NCI-H2107 (cell line): ENCODE data around the gene SNX25.
"Not testable (repeated sequence)": the region's sequence is repeated elsewhere in the genome, so short reads cannot be mapped to it uniquely, and the experiment has no call there.

ENCODE experiments used
- DNase-seq: peaks from one replicate; lab custom pipeline; 2025; lab: John Stamatoyannopoulos, UW

Gene SNX25

DNA sequence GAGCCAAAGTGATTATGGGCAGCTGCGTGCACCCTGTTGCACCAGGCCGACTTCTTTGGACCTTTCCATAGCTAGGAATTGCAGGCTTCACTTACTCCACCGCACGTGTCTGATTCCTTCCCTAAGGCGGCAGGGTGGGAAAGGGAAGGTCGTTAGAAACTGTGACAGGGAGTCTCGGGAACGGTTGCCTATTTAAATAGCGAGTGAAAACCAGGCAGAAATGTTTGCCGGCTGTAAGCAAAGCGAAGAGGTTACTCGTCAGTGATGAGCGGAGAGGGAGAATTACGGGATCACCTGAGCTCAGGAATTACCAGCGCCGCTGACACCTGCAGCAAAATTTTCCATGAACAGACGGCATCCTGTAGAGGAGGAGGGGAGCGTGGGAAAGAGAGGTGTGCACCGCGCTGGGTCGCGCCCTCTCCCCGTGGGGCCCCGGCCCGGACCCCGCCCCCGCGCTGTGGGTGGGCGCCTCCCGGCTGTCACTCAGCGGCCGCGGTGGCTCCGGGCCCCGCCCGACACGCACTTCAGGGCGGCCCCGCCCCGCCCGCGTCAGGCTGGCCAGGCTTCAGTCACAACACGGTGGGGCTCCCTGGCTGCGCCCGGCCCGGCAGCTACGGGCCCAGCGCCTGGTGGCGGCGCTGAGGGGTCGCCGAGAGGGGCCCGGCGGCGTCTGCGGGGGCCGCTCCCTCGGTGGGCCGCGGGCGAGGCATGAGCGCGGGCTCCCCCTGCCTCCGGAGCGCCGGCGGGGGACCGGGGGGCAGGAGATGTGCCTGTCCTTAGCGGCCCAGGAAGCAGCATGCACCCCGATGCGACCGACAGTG lies at the start of gene SNX25:
Gene SNX25 (plus strand): TSS at position 568 of the 821 bp plus-strand sequence. CDS start 229 bp downstream, at position 797.
- DNase-seq, result no peak

GRCh38 chr4:185165605-185166063 lies 43.8 kb upstream of the SNX25 start:
- DNase-seq, result no peak

- no peak for DNase-seq
These were observed 42.2 kb upstream of the SNX25 start for GRCh38 chr4:185167234-185167633.

DNA sequence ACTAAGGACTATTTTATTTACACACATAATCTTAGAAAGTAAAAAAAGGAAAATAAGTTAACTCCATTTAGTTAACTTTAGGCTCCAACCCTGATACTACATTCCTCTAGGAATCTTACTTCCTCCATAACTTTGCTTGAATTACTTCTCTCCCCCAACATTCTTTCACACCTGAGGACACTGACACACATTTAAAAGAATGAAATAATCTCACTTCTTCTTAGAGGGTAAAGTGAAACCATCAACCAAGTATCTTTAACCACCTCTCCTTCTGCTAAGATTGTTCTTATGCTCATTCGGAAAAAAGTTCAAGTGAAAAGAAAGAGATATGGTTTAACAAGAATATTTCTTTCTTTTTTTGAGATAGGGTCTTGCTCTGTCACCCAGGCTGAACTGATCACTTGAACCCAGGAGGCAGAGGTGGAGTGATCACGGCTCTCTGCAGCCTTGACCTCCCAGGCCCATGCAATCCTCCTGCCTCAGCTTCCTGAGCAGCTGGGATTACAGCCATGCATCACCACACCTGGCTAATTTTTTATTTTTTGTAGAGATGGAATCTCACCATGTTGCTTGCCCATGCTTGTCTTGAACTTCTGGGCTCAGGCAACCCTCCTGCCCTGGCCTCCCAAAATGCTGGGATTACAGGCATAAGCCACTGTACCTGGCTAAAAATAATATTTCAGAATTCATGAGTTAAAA lies 37.9 kb upstream of the SNX25 start:
- no peak for DNase-seq

GRCh38 chr4:185179488-185179887 lies 29.9 kb upstream of the SNX25 start:
- no peak for DNase-seq

- DNase-seq, result no peak
These were observed 27.2 kb upstream of the SNX25 start for GRCh38 chr4:185182239-185182638.

- DNase-seq, result peak; percentile 43
These were observed 25.6 kb upstream of the SNX25 start for GRCh38 chr4:185183622-185184281.

GRCh38 chr4:185186769-185187168 lies 22.6 kb upstream of the SNX25 start:
- DNase-seq, result no peak

DNA sequence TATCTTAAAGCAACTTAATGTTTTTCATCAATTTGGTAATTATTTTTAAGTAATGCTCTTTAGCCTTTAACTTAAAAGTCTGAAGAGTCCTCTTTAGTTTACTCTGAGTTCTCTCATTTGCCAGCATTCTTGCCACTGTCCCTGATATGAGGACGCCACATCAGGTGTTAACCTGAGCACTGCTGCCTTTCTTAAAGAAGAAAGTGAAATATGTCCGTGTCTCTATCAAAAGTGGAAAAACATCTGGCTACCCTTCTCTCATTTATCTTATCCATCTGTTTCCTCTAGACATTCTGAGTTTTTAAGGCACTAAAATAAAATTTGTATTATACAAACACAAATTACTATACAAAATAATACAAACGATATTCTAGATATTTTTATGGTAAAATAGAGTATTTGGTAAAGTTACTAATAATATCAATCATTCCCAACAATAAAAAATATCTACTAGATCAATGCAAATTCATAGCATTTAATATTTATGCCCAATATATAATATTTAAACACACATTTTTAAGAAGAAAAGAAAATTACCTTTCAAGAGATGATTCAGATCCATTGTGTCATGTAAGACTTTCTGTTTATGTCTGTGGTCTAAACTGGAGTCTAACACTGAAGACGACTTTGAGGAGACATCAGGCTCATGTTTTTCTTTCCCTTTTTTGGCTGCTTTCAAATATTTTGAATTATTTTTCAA lies 19.6 kb upstream of the SNX25 start:
- DNase-seq, result no peak

GRCh38 chr4:185190306-185190856 lies 19.0 kb upstream of the SNX25 start:
- DNase-seq, result no peak

GRCh38 chr4:185192059-185192458 lies 17.3 kb upstream of the SNX25 start:
- no peak for DNase-seq

DNA sequence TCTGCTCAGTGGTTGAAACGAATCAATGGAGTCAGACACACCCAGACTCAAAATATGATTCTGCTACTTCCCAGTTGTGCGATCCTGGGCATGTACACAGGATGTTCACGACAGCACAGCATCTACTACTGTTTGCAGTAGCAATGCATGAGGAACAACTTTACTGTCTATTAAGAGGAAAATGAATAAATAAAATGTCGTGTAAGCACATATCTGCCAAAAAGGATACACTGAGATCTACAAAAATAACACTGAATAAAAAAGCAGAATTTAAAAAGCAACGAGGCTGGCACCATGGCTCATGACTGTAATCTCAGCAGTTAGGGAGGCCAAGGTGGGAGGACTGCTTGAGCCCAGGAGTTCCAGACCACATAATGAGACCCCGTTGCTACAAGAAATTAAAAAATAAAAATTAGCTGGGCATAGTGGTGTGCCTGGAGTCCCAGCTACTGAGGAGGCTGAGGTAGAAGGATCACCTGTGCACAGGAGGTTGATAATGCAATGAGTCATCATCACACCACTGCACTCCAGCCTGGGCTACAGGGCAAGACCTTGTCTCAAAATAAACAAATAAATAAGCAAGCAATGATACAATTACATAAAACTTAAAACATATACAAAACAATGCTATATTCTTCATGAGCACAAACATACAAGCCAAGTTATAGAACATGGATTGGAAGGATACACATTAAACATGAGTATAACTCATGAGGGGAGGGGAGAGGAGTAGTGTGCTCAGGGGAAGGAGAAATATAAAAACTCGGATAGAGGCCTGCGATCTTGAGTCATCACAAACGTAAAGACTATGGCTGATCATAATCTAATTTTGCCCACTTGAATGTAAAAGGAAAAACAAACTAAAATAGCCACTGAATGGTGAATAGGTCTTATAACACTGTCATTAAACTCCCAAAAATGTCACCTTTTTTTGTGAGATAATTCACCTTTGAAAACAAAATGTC lies 14.2 kb upstream of the SNX25 start:
- DNase-seq, result no peak

DNA sequence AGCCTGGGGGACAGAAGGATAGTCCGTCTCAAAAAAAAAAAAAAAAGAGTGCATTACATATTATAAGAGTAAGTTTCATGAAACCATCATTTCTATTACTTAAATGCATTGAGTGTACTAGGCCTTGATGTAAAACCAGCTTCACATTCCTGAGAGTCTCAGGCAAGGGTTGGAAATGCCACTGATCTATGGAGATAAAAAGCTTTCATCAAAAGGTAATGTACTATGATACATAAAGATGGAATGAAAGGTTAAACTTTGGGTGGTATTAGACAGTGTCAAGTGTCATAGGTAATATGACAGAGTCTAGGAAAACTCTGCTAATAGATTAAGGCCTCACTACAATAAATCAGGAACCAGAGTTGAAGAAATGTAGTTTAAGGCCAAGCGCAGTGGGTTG lies 13.0 kb upstream of the SNX25 start:
- no peak for DNase-seq

DNA sequence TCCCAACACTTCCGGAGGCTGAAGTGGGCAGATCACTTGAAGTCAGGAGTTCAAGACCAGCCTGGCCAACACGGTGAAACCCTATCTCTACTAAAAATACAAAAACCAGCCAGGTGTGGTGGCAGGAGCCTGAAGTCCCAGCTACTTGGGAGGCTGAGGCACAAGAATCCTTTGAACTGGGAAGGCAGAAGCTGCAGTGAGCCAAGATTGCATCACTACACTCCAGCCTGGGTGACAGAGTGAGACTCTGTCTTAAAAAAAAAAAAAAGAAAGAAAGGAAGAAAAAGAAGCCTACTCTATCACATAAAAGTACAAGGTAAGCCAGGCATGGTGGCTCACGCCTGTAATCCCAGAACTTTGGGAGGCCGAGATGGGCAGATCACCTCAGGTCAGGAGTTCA lies 11.2 kb upstream of the SNX25 start:
- DNase-seq, result not testable (repeated sequence)

- no peak for DNase-seq
These were observed 7.1 kb upstream of the SNX25 start for GRCh38 chr4:185201977-185202962.

DNA sequence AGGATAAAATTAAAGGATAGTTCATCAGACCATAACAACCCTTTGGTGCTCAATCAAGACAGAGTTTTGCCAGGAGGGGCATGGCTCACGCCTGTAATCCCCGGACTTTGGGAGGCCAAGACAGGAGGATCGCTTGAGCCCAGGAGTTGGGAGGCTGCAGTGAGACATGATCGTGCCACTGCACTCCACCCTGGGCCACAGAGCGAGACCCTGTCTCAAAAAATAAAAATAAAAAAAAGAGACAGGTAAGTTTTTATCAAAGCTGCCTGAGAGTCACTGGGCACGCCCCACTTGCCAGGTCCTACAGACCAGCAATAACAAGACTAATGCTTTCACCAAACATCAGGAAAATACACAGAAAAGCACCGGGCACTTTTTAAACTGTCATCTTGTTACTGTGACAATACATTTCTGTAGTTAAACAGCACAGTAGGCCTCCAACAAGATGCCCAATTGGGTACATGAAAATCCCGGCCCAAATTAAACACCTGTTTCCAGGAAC lies 6.4 kb upstream of the SNX25 start:
- DNase-seq, result no peak

DNA sequence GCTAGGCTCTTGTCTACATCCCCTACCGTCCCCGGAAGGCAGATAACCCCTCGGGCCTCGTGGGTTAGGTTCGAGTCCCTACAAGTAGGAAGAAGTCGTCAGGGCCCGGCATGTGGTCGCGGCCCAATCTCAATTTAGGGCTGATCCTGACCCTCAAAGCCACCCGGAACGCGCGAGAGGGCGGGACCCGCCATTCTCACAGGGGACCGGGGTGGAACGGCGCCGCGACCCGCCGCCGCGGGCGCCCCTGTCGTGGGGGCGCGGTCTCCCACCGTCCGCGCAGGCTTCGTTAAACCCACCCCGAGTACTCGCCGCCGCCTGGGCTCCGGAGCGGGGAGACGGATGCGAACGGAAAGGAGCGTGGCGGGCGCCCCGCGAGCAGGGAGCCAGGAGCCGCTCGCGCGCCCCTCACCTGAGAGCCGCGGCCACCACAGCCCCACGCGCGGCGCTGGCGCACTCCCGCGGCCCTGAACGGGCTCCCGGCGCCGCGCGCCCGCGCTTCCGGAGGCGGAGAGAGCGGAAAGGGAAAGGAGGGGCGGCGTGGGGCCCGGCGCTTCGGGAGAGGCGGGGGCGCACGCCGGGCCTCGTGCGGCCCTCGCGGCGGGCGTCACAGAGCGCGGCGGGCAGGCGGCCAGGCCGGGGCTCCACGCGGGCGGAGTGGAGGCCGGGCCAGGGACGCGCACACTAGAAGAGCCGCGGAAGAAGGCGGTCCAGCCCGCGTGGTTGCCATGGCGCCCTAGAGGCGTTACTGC lies 5.7 kb upstream of the SNX25 start, which contains the start of gene CFAP97:
Gene CFAP97 (minus strand): TSS at position 515 of the 752 bp plus-strand sequence. CDS start 12,804 bp downstream, outside the sequence.
- peak; percentile 39 for DNase-seq

DNA sequence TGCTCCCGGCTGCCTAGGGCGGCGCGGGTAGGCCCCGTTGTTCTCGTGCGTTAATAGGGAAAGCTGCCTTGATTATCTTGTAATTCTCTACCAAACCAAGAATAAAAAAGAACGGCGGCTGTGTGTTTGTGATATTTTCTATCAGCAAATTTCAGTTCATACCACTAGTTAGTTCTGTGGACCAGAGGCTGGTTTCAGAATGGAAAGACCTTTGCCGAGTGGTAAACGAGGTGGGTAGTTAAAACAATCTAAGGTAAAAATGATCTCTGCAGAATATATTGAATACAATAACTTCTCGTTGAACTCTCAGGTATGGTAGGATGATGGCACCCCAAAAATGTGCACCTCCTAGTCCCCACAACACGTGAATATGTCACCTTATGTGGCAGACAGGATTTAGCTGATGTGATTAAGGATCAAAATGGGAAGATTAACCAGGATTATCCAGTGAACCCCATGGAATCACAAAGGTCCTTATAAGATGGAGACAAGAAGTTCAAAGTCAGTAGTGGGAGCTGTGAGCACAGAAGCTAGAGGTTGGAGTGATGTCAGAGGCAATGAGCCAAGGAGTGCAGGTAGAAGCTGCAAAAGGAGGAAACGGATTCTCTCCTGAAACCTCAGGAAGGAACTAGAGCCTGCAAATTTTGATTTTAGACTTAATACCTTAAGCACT lies 5.0 kb upstream of the SNX25 start:
- no peak for DNase-seq
